GM18498 (cell line): ENCODE measurements around the gene RNF44.
"Not testable (repeated sequence)": the region's sequence is repeated elsewhere in the genome, so short reads cannot be mapped to it uniquely, and the experiment has no call there.

Source experiments
- ATAC-seq: cut with Tn5 transposase; IDR thresholded peaks from one replicate; pipeline ENCODE4 v1.9.1; 2021; ENCODE audit warnings: mild to moderate bottlenecking, moderate library complexity; ENCODE audit not compliant: unreplicated experiment

The RNF44 gene

DNA sequence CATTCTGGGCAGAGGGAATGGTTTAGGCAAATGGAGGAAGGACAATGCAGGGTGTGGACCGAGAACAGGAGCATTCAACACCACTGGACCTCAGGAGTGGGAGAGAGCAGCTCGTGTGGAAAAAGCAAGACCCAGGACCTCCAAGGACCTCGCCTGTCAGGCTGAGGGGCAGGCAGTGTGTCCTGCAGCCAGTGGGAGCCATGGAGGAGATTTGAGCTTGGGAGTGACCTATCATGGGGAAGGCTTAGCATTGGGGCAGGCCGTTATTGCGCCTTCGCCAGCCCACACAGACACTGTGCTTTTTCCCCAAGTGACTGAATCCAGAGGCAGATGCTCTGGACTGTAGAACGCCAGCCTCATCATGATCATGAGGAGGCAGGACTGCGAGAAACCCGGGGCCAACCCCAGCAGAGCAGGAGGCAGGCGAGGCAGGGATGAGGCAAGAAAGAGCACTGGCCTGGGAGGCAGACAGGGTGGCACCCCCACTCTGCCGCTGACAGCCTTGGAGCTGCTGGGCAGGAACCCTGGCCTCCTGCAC lies 15.2 kb upstream of the RNF44 start:
- no peak for ATAC-seq

- not testable (repeated sequence) for ATAC-seq
Measured at GRCh38 chr5:176550937-176551336, 13.7 kb upstream of the RNF44 start.

GRCh38 chr5:176550275-176550831 lies 13.2 kb upstream of the RNF44 start:
- no peak for ATAC-seq

- no peak for ATAC-seq
Measured at GRCh38 chr5:176549871-176550270, 12.7 kb upstream of the RNF44 start.

- no peak for ATAC-seq
Measured at GRCh38 chr5:176548967-176549444, 11.8 kb upstream of the RNF44 start, which contains the start of gene CDHR2. TSS of gene CDHR2 (plus strand) at chr5:176549342. CDS start at chr5:176565353, 16,011 bp downstream.

DNA sequence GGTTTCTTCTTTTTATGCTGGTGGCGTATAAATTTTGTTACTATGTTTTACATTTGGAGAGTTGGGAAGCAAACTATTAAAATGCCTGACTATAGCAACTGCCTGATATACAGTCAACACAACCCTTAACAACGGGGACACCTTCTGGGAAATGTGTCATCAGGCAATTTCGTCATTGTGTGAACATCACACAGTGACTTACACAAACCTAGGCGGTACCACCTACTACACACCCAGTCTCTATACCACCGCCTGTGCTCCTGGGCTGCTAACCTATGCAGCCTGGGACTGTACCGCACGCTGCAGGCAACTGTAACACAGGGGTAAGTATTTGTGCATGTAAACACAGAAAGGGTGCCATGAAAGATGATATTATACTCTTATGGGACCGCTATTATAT lies 10.6 kb upstream of the RNF44 start:
- ATAC-seq = no peak

GRCh38 chr5:176545737-176546509 lies 8.7 kb upstream of the RNF44 start:
- ATAC-seq = no peak

DNA sequence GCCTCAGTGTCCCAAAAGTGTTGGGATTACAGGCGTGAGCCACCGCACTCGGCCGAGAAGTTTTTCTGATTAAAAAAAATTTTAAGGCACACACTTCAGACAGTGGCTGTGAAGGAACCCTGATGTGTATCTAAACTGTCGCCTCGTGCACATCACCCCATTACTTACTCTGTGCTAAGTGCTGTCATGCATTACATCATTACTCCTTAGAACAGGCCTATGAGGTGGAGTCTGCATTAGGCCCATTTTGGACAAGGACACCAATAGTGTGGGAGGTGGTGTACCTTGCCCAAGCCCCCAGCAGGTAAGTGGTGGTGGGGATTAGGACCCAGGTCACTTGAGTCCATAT lies 8.2 kb upstream of the RNF44 start:
- ATAC-seq = no peak

GRCh38 chr5:176543428-176544182 lies 6.4 kb upstream of the RNF44 start:
- ATAC-seq = peak; percentile 77

DNA sequence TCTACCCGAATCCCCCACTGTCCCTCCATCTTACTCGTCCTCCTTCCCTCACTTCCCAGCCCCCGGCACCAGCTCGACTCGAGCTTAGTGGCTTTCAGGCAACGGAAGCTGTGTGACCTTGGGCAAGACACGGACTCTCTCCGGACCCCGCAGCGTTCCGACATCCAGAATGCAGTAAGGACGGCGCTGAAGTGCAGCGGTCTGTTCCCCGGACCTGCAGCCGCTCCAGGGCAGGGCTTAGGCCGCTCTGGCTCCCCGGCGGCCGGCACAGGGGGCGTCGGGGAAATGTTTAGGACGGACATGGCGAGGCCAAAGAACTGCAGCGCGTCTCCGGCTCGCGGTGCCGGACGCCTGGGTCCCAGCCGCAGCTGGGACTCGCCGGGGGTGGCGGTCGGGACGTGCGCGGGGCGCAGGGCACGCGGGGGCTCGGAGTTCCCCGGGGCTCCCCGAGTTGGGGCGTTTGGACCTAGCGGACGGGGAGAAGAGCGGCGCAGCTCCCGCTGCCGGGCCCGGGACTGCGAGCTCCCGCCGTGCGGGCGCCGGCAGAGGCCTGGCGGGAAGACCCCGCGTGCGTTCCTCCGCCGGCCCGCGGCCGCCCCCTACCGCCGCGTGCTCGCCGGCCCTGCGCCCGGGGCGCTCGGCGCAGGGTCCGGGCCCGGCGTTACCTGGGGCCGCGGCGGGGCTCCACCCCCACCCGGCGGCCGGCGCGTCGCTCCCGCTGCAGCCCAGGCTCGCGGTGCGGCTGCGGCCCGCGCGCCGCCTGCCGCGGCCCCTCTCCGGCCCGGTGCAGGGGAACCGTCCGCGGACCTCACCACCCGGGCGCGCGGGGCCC lies 5.6 kb upstream of the RNF44 start:
- ATAC-seq = peak; percentile 58

DNA sequence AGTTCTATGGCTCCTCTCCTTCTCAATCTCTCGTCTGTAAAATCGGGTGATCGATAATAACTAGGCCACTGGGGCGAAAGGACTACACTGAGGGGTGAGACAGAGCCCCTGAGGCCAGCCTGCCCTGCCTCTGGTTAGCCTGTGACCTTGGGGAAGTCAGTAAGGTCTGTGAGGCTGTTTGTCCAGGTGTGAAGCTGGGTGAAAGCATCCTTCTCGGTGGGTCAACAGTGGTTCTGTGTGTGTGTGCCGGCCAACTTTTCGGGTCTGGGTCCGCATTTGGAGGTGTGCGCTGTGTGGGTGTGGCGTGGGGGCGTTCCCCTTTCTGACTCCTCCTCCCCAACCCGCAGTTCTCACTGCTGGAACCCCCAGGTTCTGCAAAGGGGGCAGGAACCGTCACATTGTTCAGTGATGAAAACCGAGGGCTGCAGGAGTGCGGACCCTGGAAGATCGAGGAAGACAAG lies 5.0 kb upstream of the RNF44 start:
- ATAC-seq = no peak

DNA sequence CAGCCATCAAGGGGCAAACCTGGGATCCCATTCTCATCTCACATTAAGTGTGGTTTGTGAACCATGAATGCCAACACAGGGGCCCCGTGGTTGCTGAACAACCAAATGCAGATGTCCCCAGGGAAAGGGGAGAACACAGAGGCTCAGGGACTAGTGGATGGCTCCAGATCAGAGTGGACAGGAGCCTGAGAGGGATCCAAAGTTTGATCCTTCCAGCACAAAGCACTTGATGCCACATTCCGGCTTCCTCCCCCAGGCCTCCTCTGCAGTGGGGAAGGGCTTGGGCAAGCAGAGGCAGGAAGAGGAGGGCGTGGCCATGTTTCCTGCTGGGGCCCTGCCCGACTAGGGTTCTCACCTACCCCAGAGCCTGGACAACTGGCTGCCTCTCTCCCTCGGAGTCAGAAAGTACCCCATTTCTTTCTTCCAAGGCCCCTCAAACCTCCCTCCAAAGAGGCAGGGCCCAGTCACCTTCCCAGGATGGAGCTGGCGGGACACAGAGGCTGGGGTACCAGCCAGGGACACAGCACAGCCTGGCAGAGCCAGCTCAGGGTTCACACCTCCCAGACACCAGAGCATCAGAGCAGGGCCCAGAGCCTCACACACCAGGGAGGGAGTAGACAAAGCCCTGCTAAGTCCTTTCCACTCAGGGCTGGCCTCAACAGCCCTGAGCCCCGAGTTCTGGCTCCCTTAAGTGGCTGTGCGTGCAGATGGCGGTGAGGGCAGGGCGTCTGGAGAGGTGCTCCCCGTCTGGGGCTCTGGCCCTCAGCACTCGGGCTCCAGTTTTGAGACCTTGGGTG lies 4.3 kb upstream of the RNF44 start:
- no peak for ATAC-seq

GRCh38 chr5:176540956-176541337 lies 3.7 kb upstream of the RNF44 start:
- no peak for ATAC-seq

DNA sequence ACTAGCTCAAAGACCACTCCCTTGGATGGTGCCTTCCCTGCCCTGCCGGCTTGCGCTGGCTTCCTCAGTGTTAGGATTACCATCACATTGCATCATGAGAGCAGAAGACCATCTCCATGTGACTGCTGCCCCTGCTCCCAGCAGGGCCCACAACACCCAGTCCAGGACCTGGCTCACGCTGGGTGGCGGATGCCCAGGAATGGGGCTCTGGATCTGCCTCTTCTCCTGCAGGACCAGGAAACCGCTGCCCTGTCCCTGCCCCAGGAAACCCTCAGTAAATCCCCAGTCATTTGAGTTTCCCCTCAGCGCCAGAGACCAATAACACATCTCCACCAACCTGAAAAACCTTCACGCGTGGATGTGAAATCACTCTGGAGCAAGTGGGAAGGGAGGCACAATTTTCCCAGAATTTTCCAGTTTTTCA lies 3.3 kb upstream of the RNF44 start:
- no peak for ATAC-seq

DNA sequence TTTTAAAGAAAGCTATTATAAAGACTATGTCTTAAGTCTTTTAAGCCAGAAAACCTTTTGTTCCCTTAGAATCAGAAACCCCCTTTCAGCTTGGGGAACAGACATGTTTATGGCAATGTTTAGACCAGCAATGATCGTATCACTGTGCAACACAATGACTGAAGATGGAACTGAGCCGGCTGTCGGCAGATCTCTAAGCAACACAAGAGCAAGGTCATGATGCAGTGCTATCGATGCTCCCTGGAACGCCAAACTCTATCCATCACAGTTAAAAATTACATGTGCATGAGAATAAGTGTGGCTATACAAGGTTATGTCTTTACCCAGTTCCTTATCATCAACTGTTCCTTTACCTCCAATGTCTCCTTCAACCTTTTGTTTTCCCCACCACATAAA lies 1.8 kb upstream of the RNF44 start:
- ATAC-seq = no peak

DNA sequence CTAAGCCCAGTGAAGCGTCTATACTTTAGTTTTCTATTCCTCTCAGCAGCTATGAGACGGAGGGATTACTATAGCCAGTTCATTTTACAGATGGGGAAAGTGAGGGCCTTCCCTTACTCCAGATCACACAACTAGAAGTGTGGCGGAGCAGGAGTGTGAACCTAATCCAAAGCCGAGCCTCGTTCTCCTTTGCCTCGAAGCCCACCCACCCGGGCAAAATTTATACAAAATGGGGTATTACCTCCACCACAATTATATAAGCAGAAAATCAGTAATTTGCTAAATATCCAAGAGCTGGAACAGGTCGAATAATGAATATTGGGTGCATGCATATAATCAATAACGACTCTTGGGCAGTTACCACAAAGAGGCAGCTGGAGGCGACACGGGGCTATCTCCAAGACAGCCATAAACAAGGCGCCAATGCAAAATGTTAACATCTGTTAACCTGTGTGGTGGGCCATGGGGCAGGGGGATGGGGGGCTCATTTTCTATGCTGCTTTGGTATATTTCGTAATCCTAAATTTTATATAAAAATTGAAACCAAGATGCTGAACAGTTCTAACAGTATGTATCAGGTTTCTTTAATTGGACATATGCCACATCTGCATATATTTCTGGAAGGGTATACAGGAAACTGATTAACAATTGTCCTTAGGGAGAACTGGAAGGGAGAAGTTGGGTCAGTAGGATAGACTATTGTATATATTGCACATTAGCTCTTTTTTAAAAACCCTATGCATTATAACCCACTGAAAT lies 1.2 kb upstream of the RNF44 start:
- no peak for ATAC-seq

GRCh38 chr5:176537554-176538229 lies 490 bp upstream of the RNF44 start:
- ATAC-seq = peak; percentile 71

DNA sequence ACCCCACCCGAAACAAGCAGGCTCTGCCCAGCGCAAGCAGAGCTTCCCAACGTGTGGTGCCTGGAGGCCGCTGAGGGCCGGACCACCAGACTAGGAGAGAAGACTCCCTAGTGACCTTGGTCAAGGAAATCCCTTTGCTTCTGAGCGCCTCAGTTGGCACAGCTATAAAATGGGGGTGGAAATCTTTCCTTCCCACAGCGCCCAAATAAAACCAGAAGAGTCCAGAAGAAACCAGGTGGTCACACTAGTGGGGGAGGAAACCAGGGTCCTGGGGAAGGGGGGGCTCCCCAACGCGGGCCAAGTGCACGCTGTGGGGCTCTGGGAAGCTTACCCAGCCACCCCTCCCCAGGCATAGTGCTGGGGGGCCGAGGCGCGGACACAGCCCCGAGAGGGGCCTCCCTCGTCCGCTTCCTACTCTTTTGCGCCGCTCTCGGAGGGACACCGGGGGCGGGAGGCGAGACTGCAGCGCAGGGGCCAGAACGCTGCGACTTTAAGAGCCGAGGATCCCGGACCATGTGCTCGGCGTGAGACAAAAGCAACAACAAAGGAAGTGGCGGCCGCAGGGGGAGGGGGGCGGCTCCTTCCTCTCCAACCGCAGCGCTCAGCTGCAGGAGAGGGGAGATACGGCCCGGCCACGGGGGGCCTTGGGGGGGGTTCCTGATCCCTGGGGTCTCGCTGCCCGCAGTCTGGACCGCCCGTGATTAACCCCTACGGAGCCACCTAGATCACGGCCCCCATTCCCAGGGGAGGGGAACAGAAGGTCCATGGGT lies 885 bp downstream of the RNF44 start:
- ATAC-seq = peak; percentile 24
